Sciatic nerve (tissue), 2 donors: ENCODE data around the gene OLFML3. TPM values are rescaled to one million over a fixed set of nuclear protein-coding genes. Genes with fewer than 3 reads are reported as not detected.
A peak's percentile ranks its signal among the peaks of the same experiment; 100 is the strongest.
"Not testable (repeated sequence)": the region's sequence is repeated elsewhere in the genome, so short reads cannot be mapped to it uniquely, and the experiment has no call there.

Experiments
- ATAC-seq: fragments of 200-7000 bp; cut with Tn5 transposase; one replicate; pipeline ENCODE4 v1.9.1; 2020; ENCODE audit warnings: mild to moderate bottlenecking, moderate library complexity
- DNase-seq: peaks from one replicate; pipeline ENCODE4 v3.0.0-alpha.2; 2020; ENCODE audit warnings: low spot score
- intact Hi-C: fragments of 100-400 bp; cut with DNase I; formaldehyde crosslinking; loops from one replicate; pipeline ENCODE4 v1.14.2; 2022
- total RNA-seq: library from RNA; stranded (reverse); fragmentation: NEBNext Ultra II Directional; extraction: Animal tissue kit (Norgen Biotek cat#: 25700); gene quantifications from one replicate; pipeline ENCODE4 v1.2.1, GENCODE V29; 2021
- donor health status: DM: no; HTN: no; CAD: no.
- donor health status: DM: no; HTN: no; CAD: no.

The OLFML3 gene
- total RNA-seq, 1 donor from 2014 or later: 46.0 TPM

GRCh38 chr1:113947388-113948107 lies 31.7 kb upstream of the OLFML3 start:
- DNase-seq (no peak), ATAC-seq (no peak)
- intact Hi-C loops: no loop called here

- peak; percentile 11 for ATAC-seq
- DNase-seq, intact Hi-C loops: not testable (repeated sequence)
Observed at GRCh38 chr1:113948151-113948550, 31.1 kb upstream of the OLFML3 start.

- intact Hi-C loops: no loop called here
- DNase-seq (no peak), ATAC-seq (peak; percentile 89)
Observed at GRCh38 chr1:113949007-113949406, 30.3 kb upstream of the OLFML3 start.

GRCh38 chr1:113950908-113951307 lies 28.4 kb upstream of the OLFML3 start:
- intact Hi-C loops: no loop called here
- ATAC-seq: no peak
- DNase-seq: no peak

- intact Hi-C loops: no loop called here
- DNase-seq (no peak), ATAC-seq (no peak)
Observed at GRCh38 chr1:113951719-113952118, 27.6 kb upstream of the OLFML3 start.

- intact Hi-C loops: no loop called here
- no peak for DNase-seq
- no peak for ATAC-seq
Observed at GRCh38 chr1:113957984-113958383, 21.3 kb upstream of the OLFML3 start.

GRCh38 chr1:113958691-113959090 lies 20.6 kb upstream of the OLFML3 start:
- DNase-seq (no peak), ATAC-seq (no peak)
- intact Hi-C loops: no loop called here

GRCh38 chr1:113963281-113963906 lies 15.9 kb upstream of the OLFML3 start:
- intact Hi-C loops: no loop called here
- ATAC-seq (no peak), DNase-seq (no peak)

GRCh38 chr1:113965703-113966412 lies 13.4 kb upstream of the OLFML3 start:
- intact Hi-C loops: no loop called here
- no peak for DNase-seq
- peak; percentile 90 for ATAC-seq

GRCh38 chr1:113972954-113973353 lies 6.3 kb upstream of the OLFML3 start:
- intact Hi-C loops: no loop called here
- ATAC-seq (no peak), DNase-seq (no peak)

GRCh38 chr1:113975211-113975895 lies 3.9 kb upstream of the OLFML3 start:
- ATAC-seq: no peak
- intact Hi-C loops: no loop called here

GRCh38 chr1:113976609-113977278 lies 2.5 kb upstream of the OLFML3 start:
- intact Hi-C loops: no loop called here
- DNase-seq: no peak
- ATAC-seq: no peak

More at GRCh38 chr1:113975211-113975895, 3.9 kb upstream of the OLFML3 start:
- DNase-seq: no peak

- no peak for DNase-seq
- no peak for ATAC-seq
- intact Hi-C loops: no loop called here
Observed at GRCh38 chr1:113977906-113978305, 1.4 kb upstream of the OLFML3 start.

GRCh38 chr1:113980110-113980509 lies 836 bp downstream of the OLFML3 start:
- intact Hi-C loops: loop anchor here (10.0 kb wide), 1 partner anchor 305 kb away; no protein-coding TSS in a partner anchor
- DNase-seq: peak; percentile 87
- no peak for ATAC-seq

GRCh38 chr1:113981962-113982931 lies 3.0 kb downstream of the OLFML3 start:
- peak; percentile 81 for DNase-seq

GRCh38 chr1:113982949-113983348 lies 3.7 kb downstream of the OLFML3 start:
- intact Hi-C loops: loop anchor here (10.0 kb wide), 1 partner anchor 302 kb away; no protein-coding TSS in a partner anchor
- no peak for ATAC-seq
- no peak for DNase-seq

More at GRCh38 chr1:113981962-113982931, 3.0 kb downstream of the OLFML3 start:
- peak; percentile 85 for ATAC-seq
- intact Hi-C loops: loop anchor here (10.0 kb wide), 1 partner anchor 303 kb away; no protein-coding TSS in a partner anchor

- intact Hi-C loops: loop anchor here (10.0 kb wide), 1 partner anchor 301 kb away; no protein-coding TSS in a partner anchor
- ATAC-seq (no peak), DNase-seq (no peak)
Observed at GRCh38 chr1:113983391-113983790, 4.1 kb downstream of the OLFML3 start.
